ENCODE results near the gene COL28A1. TPM values are rescaled to one million over a fixed set of nuclear protein-coding genes. Genes with fewer than 3 reads are reported as not detected.

COL28A1 gene
- total and polyA plus RNA-seq, 2 donors = 5.3 to 9.7 TPM

DNA sequence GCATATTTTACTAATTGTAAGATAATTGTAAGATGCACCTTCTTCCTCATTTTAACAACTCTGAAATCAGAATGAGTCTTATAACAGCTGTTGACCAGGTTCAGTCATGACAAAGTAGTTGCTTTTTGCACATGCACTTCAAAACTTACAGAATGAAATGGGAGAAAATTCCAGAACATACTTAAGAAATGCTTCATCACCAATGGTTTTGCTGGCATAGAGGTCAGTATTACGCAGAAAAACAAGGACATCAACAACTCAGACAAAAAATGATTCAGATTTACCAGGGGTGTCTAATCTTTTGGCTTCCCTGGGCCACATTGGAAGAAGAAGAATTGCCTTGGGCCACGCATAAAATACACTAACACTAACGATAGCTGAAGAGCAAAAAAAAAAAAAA lies 13.3 kb downstream of the COL28A1 start:
- no peaks in the 10 kb centered on the region for H3K4me1 ChIP-seq (ENCODE audit: insufficient read depth)
- no peaks in the 10 kb centered on the region for H3K36me3 ChIP-seq (ENCODE audit: insufficient read depth)
- H3K27ac ChIP-seq (ENCODE audit: low read depth) = no peak overlapping the region
- DNase-seq (ENCODE audit: extremely low spot score) = no peak
- H3K4me3 ChIP-seq (ENCODE audit: low read depth, low read length) = no peak overlapping the region
- WGBS = 82% methylated on average over 3 of the region's 3 CpGs

DNA sequence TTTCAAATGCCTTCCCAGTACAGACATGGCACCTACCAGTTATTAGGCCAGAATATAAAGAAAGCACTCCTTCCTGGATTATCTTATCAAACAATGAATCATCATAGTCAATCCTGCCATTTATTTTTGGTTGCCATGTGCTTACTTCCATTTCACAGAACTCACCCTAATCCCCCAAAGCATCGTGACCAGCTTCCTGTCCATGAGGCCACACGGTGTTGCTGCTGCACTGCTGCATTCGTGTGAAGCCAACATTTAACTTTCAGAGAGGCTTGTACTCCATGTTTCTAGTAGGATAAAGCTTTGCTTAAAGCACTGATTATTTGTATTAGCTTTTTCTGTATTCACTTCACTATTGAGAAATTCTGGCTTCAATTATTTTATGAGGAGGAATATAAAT lies 14.4 kb downstream of the COL28A1 start:
- Histone ChIP-seq H3K4me3 (ENCODE audit: low read depth, low read length) (no peak overlapping the region), H3K4me1 (ENCODE audit: insufficient read depth) (no peaks in the 10 kb centered on the region), H3K27ac (ENCODE audit: low read depth) (no peak overlapping the region), H3K36me3 (ENCODE audit: insufficient read depth) (no peaks in the 10 kb centered on the region)
- DNase-seq (ENCODE audit: extremely low spot score) = no peak
- 30% methylated on average over 3 of the region's 3 CpGs for WGBS

DNA sequence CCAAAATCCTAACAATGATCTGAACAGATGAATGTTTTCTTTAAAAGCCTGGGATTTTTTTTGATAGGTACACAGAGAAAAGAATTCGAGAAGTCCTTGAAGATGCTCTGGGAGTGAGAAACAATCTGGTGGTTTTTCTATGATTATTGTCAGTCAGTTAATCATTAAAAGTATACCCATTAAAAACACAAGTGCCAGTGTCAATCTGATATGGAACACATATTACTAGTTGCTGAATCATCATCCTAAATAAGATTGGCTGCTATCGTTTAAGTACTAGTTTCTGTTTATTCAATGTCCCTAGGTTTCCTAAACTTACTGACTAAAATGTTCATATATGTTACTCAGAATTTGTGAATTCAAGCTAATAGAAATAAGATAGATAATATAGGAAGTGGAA lies 16.1 kb downstream of the COL28A1 start:
- Histone ChIP-seq H3K4me3 (ENCODE audit: low read depth, low read length) (no peak overlapping the region), H3K27ac (ENCODE audit: low read depth) (no peak overlapping the region), H3K4me1 (ENCODE audit: insufficient read depth) (no peaks in the 10 kb centered on the region), H3K36me3 (ENCODE audit: insufficient read depth) (no peaks in the 10 kb centered on the region)
- no peak for DNase-seq (ENCODE audit: extremely low spot score)
- 70% methylated on average over 2 of the region's 2 CpGs for WGBS

DNA sequence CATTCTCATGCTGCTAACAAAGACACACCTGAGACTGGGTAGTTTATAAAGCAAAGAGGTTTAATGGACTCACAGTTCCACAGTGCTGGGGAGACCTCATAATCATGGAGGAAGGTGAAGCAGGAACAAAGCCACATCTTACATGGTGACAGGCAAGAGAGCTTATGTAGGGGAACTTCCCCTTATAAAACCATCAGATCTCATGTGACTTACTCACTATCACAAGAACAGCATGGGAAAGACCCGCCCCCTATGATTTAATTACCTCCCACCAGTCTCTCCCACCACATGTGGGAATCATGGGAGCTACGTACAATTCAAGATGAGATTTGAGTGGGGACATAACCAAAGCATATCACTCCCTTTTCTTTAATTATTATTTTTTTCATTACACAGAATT lies 16.6 kb downstream of the COL28A1 start:
- 85% methylated on average over 2 of the region's 2 CpGs for WGBS
- Histone ChIP-seq H3K27ac (ENCODE audit: low read depth) (no peak overlapping the region), H3K36me3 (ENCODE audit: insufficient read depth) (no peaks in the 10 kb centered on the region), H3K4me1 (ENCODE audit: insufficient read depth) (no peaks in the 10 kb centered on the region), H3K4me3 (ENCODE audit: low read depth, low read length) (no peak overlapping the region)
- DNase-seq (ENCODE audit: extremely low spot score) = no peak

- 22% methylated on average over 3 of the region's 3 CpGs for WGBS
- DNase-seq (ENCODE audit: extremely low spot score) = no peak
- Histone ChIP-seq H3K27ac (ENCODE audit: low read depth) (no peak overlapping the region), H3K4me1 (ENCODE audit: insufficient read depth) (no peaks in the 10 kb centered on the region), H3K4me3 (ENCODE audit: low read depth, low read length) (no peak overlapping the region), H3K36me3 (ENCODE audit: insufficient read depth) (no peaks in the 10 kb centered on the region)
These were observed 17.9 kb downstream of the COL28A1 start for GRCh38 chr7:7517754-7518153.

DNA sequence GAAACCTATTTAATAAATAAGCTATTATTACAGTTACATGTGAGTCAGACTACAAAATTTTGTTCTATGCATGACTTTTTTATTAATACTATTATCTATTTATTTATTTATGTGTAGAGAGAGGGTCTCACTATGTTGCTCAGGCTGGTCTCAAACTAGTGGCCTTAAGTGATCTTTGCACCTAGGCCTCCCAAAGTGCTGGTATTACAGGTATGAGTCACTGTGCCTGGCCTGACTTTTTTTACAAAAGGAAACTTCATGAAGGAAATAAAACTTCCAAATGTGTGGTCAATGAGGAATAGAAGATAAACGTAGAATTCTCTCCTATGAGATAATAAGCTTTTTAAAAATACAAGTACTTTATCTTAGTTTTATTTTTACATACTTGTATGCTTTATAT lies 19.0 kb downstream of the COL28A1 start:
- DNase-seq (ENCODE audit: extremely low spot score) = no peak
- H3K4me1 ChIP-seq (ENCODE audit: insufficient read depth) = no peaks in the 10 kb centered on the region
- 67% methylated on average over 1 of the region's 1 CpG for WGBS
- H3K27ac ChIP-seq (ENCODE audit: low read depth) = no peak overlapping the region
- H3K4me3 ChIP-seq (ENCODE audit: low read depth, low read length) = no peak overlapping the region
- H3K36me3 ChIP-seq (ENCODE audit: insufficient read depth) = no peaks in the 10 kb centered on the region

DNA sequence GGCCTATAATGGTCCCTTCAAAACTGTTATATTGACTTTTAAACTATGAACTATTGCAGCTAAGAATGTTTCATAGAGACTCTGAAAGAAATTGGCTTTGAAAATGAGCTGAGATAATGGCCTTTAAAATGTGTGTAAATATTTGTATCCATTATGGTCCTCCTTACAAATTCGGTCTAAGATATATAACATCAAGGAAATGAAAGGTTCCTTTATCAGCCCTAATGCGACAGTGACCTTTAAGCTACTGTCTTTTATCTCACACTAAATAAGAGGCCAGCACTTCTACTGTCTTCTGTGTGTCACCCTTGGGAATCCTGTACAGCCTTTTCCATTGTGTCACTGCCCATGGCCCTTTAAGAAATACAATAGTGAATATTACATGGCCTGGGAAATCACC lies 19.5 kb downstream of the COL28A1 start:
- Histone ChIP-seq H3K27ac (ENCODE audit: low read depth) (no peak overlapping the region), H3K4me1 (ENCODE audit: insufficient read depth) (no peaks in the 10 kb centered on the region), H3K4me3 (ENCODE audit: low read depth, low read length) (no peak overlapping the region), H3K36me3 (ENCODE audit: insufficient read depth) (no peaks in the 10 kb centered on the region)
- WGBS = 73% methylated on average over 2 of the region's 2 CpGs
- DNase-seq (ENCODE audit: extremely low spot score) = no peak

DNA sequence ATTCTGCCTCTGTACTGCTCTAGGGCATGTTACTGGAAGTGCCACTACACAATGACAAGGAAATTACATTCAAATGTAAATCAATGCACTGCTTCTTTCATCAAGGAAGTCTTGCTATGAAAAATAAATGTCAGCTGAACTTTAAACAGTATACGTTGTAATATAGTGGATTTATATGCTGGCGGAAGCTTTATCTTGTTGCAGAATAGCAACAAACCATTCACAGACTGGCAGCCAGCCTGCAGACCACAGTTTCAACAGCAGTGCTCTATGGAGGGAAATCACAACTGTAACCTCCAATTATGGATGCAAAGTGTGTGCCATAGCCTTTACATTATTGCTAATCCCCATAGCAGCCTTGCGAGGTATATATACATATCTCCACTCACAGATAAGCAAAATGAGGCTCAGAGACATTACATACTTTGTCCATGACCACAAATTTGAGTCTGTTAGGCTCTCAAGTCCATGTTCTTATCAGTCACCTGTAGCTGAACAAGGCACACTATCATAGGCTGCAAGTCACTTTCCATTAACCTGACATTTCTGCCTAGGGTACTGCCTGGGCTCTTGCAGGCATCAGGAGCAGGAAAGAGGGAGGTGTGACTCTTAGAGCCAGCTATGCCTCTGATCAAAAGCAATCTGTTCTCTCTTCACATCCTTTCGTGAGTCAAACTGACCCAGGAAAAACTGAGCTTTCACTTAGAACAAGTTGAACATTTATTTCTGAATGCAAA lies 22.6 kb downstream of the COL28A1 start:
- no peaks in the 10 kb centered on the region for H3K4me1 ChIP-seq (ENCODE audit: insufficient read depth)
- no peak overlapping the region for H3K4me3 ChIP-seq (ENCODE audit: low read depth, low read length)
- H3K27ac ChIP-seq (ENCODE audit: low read depth) = no peak overlapping the region
- H3K36me3 ChIP-seq (ENCODE audit: insufficient read depth) = no peaks in the 10 kb centered on the region
- WGBS = 29% methylated on average over 4 of the region's 4 CpGs
- DNase-seq (ENCODE audit: extremely low spot score) = peak; percentile 15

- 61% methylated on average over 3 of the region's 3 CpGs for WGBS
- Histone ChIP-seq H3K27ac (ENCODE audit: low read depth) (no peak overlapping the region), H3K36me3 (ENCODE audit: insufficient read depth) (no peaks in the 10 kb centered on the region), H3K4me1 (ENCODE audit: insufficient read depth) (no peaks in the 10 kb centered on the region), H3K4me3 (ENCODE audit: low read depth, low read length) (no peak overlapping the region)
- DNase-seq (ENCODE audit: extremely low spot score) = no peak
These were observed 24.9 kb downstream of the COL28A1 start for GRCh38 chr7:7510794-7511193.

- no peak for DNase-seq (ENCODE audit: extremely low spot score)
- no peaks in the 10 kb centered on the region for H3K4me1 ChIP-seq (ENCODE audit: insufficient read depth)
- no peak overlapping the region for H3K4me3 ChIP-seq (ENCODE audit: low read depth, low read length)
- 51% methylated on average over 6 of the region's 6 CpGs for WGBS
- H3K27ac ChIP-seq (ENCODE audit: low read depth) = no peak overlapping the region
- H3K36me3 ChIP-seq (ENCODE audit: insufficient read depth) = no peaks in the 10 kb centered on the region
These were observed 29.8 kb downstream of the COL28A1 start for GRCh38 chr7:7505915-7506314.

- H3K4me3 ChIP-seq (ENCODE audit: low read depth, low read length) = no peak overlapping the region
- no peaks in the 10 kb centered on the region for H3K4me1 ChIP-seq (ENCODE audit: insufficient read depth)
- DNase-seq (ENCODE audit: extremely low spot score) = no peak
- no peaks in the 10 kb centered on the region for H3K36me3 ChIP-seq (ENCODE audit: insufficient read depth)
- 40% methylated on average over 3 of the region's 3 CpGs for WGBS
- peak overlapping the region; percentile 38 for H3K27ac ChIP-seq (ENCODE audit: low read depth)
These were observed 30.6 kb downstream of the COL28A1 start for GRCh38 chr7:7504910-7505704.

- Histone ChIP-seq H3K4me3 (ENCODE audit: low read depth, low read length) (no peak overlapping the region), H3K27ac (ENCODE audit: low read depth) (no peak overlapping the region)
- 76% methylated on average over 2 of the region's 2 CpGs for WGBS
These were observed 35.8 kb downstream of the COL28A1 start for GRCh38 chr7:7499892-7500291.

GRCh38 chr7:7498856-7499255 lies 36.8 kb downstream of the COL28A1 start:
- 67% methylated on average over 6 of the region's 6 CpGs for WGBS
- H3K27ac ChIP-seq (ENCODE audit: low read depth) = no peak overlapping the region
- no peak overlapping the region for H3K4me3 ChIP-seq (ENCODE audit: low read depth, low read length)
- DNase-seq (ENCODE audit: extremely low spot score) = no peak
- no peaks in the 10 kb centered on the region for H3K4me1 ChIP-seq (ENCODE audit: insufficient read depth)
- no peaks in the 10 kb centered on the region for H3K36me3 ChIP-seq (ENCODE audit: insufficient read depth)

More at GRCh38 chr7:7499892-7500291, 35.8 kb downstream of the COL28A1 start:
- H3K36me3 ChIP-seq (ENCODE audit: insufficient read depth) = no peaks in the 10 kb centered on the region
- H3K4me1 ChIP-seq (ENCODE audit: insufficient read depth) = no peaks in the 10 kb centered on the region
- DNase-seq (ENCODE audit: extremely low spot score) = no peak

DNA sequence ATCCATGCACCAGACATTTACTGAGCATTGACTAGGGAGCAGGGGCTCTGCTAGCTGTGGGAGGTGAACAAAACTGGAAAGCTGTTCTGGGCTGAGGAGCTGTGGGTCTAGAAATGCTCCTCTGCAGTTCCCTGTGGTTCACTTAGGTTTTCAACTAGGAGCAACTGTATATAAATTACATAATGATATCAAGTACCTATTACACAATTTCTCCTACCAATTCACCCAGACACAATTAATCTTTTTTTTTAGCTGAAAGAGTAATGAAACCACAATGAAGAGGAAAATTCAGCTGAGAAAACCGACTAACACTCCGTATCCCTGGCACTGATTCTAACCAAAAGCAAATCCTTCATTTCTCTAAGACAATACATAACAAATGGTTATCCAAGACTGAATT lies 39.4 kb downstream of the COL28A1 start:
- WGBS = 78% methylated on average over 2 of the region's 2 CpGs
- no peaks in the 10 kb centered on the region for H3K36me3 ChIP-seq (ENCODE audit: insufficient read depth)
- H3K4me1 ChIP-seq (ENCODE audit: insufficient read depth) = no peaks in the 10 kb centered on the region
- no peak overlapping the region for H3K27ac ChIP-seq (ENCODE audit: low read depth)
- no peak for DNase-seq (ENCODE audit: extremely low spot score)
- H3K4me3 ChIP-seq (ENCODE audit: low read depth, low read length) = no peak overlapping the region

Measured in urinary bladder (tissue), 4 donors.